ENCODE results near the gene FHIP1B. TPM values are rescaled to one million over a fixed set of nuclear protein-coding genes. Genes with fewer than 3 reads are reported as not detected.

FHIP1B gene
- total and polyA plus RNA-seq, 12 donors = 13.4 to 23.3 (median 14.7) TPM

DNA sequence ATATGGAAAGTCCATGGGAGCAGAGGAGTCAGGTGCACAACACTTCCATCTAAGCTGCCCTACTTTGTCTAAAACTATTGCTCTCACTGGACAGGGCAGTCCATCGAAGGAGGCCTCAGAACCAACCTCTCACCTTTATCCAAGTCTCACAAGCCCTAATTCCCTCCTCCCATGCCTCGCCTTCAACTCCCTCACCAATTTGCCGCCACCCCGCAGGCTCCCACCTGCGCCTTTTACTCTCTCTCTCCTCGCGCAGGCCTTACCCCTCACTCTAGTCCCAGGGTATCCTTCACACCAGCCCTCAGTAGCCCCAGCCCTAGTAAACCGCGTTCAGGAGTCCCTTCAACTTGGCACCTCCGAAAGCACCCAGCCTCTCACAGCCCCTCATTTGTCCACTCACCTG lies 451 bp downstream of the FHIP1B start:
- WGBS, 2 donors = 1 to 3% methylated on average over 10 of the region's 10 CpGs
- TF ChIP-seq CTCF (IDR thresholded peaks at IDR 0.05) = no peak
- no peaks in the 10 kb centered on the region for H3K27me3 ChIP-seq
- no peaks in the 10 kb centered on the region for H3K36me3 ChIP-seq
- ATAC-seq = peak in 1 of 8 donors; percentile 0
- intact Hi-C loops (cut with DNase I) = loop anchor here in 3 of 10 donors (2.0 to 10.0 kb wide), 2 partner anchors 81 to 85 kb away; no protein-coding TSS in a partner anchor
- DNase-seq = peak in 1 of 2 donors; percentile 11
- peak overlapping the region; percentile 52 to 84 (median 74) for H3K4me3 ChIP-seq
- peak overlapping the region in 9 of 10 donors; percentile 43 to 87 (median 79) for H3K27ac ChIP-seq
- peaks cover 3 to 44% (median 21%) of the 10 kb centered on the region in 9 donors for H3K4me1 ChIP-seq
- H3K9me3 ChIP-seq = no peaks in the 10 kb centered on the region

GRCh38 chr11:6232899-6233298 lies 1.5 kb downstream of the FHIP1B start:
- Histone ChIP-seq H3K9me3 (no peaks in the 10 kb centered on the region), H3K4me1 (peaks cover 3 to 44% (median 21%) of the 10 kb centered on the region in 9 donors), H3K27me3 (no peaks in the 10 kb centered on the region), H3K4me3 (no peak overlapping the region), H3K27ac (no peak overlapping the region), H3K36me3 (no peaks in the 10 kb centered on the region)
- ATAC-seq (no peak), DNase-seq (no peak)
- intact Hi-C loops (cut with DNase I) = loop anchor here in 1 of 10 donors (10.0 kb wide), 1 partner anchor 82 kb away; no protein-coding TSS in a partner anchor
- TF ChIP-seq CTCF (IDR thresholded peaks at IDR 0.05) = no peak

DNA sequence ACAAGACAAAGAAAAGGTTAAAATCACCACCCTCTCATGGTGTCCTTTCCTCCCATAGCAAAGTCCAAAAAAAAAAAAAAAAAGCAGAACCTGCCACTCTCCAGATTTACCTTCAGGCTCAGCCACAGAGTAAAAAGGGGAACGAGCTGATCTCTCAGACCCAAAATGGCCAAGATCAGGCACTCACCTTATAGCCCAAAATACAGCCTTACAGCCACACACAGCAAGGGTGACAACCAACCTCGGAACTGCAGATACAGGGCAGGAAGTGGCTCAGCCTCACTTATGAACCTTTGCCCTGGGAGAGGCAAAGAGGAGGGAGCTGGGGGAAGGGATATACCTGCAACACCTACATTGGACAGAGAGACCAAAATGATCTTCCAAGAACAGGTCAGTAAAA lies 4.5 kb downstream of the FHIP1B start:
- no peaks in the 10 kb centered on the region for H3K36me3 ChIP-seq
- intact Hi-C loops (cut with DNase I) = loop anchor here in 2 of 10 donors (10.0 kb wide), 2 partner anchors 85 to 205 kb away; no protein-coding TSS in a partner anchor
- no peak overlapping the region for H3K27ac ChIP-seq
- no peak for ATAC-seq
- no peak for DNase-seq
- H3K4me1 ChIP-seq = peaks cover 3 to 62% (median 32%) of the 10 kb centered on the region in 9 donors
- no peaks in the 10 kb centered on the region for H3K9me3 ChIP-seq
- 53 to 66% methylated on average over 2 of the region's 2 CpGs for WGBS, 2 donors
- no peaks in the 10 kb centered on the region for H3K27me3 ChIP-seq
- H3K4me3 ChIP-seq = no peak overlapping the region
- no peak for TF ChIP-seq CTCF (IDR thresholded peaks at IDR 0.05)

GRCh38 chr11:6228520-6228919 lies 5.9 kb downstream of the FHIP1B start:
- Histone ChIP-seq H3K27ac (no peak overlapping the region), H3K9me3 (no peaks in the 10 kb centered on the region), H3K4me3 (no peak overlapping the region), H3K27me3 (no peaks in the 10 kb centered on the region), H3K36me3 (peaks cover 0 to 10% (median 7%) of the 10 kb centered on the region in 9 donors), H3K4me1 (peaks cover 2 to 61% (median 34%) of the 10 kb centered on the region in 9 donors)
- TF ChIP-seq CTCF (IDR thresholded peaks at IDR 0.05) = no peak
- ATAC-seq = no peak
- 48 to 56% methylated on average over 3 of the region's 3 CpGs for WGBS, 2 donors
- DNase-seq = no peak
- intact Hi-C loops (cut with DNase I) = loop anchor here in 1 of 10 donors (10.0 kb wide), 1 partner anchor 204 kb away; no protein-coding TSS in a partner anchor
